Osteocyte (in vitro differentiated cells): ENCODE data around the gene BNIP5. TPM values are rescaled to one million over a fixed set of nuclear protein-coding genes. Genes with fewer than 3 reads are reported as not detected.

Experiments
- DNase-seq: peaks from one replicate; pipeline ENCODE4 v3.0.0; 2021; ENCODE audit warnings: mixed read lengths; ENCODE audit not compliant: unreplicated experiment; ENCODE audit errors: extremely low spot score
- H3K27ac Mint-ChIP-seq: one replicate; pipeline ENCODE4 v1.8.0; 2021; ENCODE audit warnings: mild to moderate bottlenecking, mixed read lengths; ENCODE audit not compliant: unreplicated experiment
- H3K27me3 Mint-ChIP-seq: one replicate; pipeline ENCODE4 v1.8.0; 2021; ENCODE audit warnings: mixed read lengths; ENCODE audit not compliant: unreplicated experiment
- H3K36me3 Mint-ChIP-seq: one replicate; pipeline ENCODE4 v1.8.0; 2021; ENCODE audit warnings: mixed read lengths; ENCODE audit not compliant: unreplicated experiment
- H3K4me1 Mint-ChIP-seq: one replicate; pipeline ENCODE4 v1.8.0; 2021; ENCODE audit warnings: mixed read lengths; ENCODE audit not compliant: unreplicated experiment
- H3K4me3 Mint-ChIP-seq: one replicate; pipeline ENCODE4 v1.8.0; 2021; ENCODE audit warnings: mild to moderate bottlenecking, moderate library complexity, mixed read lengths; ENCODE audit not compliant: unreplicated experiment
- H3K9me3 Mint-ChIP-seq: one replicate; pipeline ENCODE4 v1.8.0; 2021; ENCODE audit warnings: mixed read lengths; ENCODE audit not compliant: unreplicated experiment
- CTCF ChIP-seq: fragments of 200-600 bp; sonication (generic); IDR thresholded peaks from 2 replicates; pipeline ENCODE4 v1.5.0; 2021; ENCODE audit warnings: antibody characterized with exemption, mild to moderate bottlenecking, moderate library complexity
- total RNA-seq: library from RNA; stranded (reverse); gene quantifications from 2 replicates; pipeline ENCODE4 v1.2.1, GENCODE V29; 2021

Gene BNIP5
- total RNA-seq, 1 donor from 2014 or later: not detected

DNA sequence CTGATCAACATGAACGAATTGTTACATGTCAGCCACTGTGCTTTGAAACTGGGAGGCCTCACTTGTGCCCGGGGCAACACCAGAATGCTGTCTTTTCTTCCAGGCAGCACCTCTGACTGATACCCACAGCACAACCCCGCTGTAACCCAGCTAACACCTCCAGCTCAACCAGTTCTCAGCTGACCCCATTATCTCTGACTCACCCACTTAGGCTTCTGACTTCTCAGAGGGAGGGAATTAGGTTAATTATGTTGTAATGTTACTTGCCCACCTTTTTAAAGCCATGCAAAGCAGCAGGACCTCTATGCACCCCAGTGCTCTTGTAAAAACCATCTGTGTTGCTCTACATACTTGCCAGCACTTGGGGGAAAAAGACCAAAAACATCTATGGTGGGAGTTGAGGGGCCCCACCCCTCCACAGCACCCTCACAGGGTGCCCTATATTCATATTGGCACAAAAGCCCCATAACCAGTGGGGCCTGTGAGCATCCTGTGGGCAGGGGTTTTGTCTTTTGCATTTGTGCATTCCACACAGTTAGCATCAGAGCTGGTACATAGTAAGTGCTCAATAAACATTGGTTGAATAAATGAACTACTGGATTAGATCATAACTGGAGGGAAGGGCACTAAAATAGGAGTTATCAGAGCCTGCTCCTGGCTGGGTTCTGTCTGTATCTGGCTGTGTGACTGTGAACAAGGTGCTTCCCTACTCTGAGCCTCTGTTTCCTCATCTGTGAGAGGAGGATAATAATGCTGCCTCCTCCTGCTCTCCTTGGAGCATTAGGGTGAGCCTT, 22.3 kb downstream of the BNIP5 start:
- Mint-ChIP-seq H3K36me3 (no peaks in the 10 kb centered on the region), H3K9me3 (no peaks in the 10 kb centered on the region), H3K4me3 (no peak overlapping the region), H3K27me3 (peaks cover 57% of the 10 kb centered on the region), H3K27ac (no peak overlapping the region), H3K4me1 (no peaks in the 10 kb centered on the region)
- DNase-seq: no peak
- no peak for TF ChIP-seq CTCF

DNA sequence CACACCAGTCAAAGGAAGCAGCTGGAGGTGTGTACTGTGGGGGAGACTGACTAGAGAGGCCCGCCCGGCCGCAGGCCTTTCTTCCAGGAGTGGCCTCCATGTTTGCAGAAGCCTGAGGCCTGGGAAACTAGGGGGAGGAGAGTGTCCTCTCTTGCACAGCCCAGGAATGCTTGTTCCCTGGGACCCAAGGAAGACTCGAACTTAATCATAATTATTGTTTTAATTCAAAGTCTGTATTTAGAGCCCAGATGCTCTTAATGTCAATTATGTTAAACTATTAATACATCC, 23.1 kb downstream of the BNIP5 start:
- Mint-ChIP-seq H3K4me1 (no peaks in the 10 kb centered on the region), H3K27me3 (peaks cover 55% of the 10 kb centered on the region), H3K4me3 (no peak overlapping the region), H3K27ac (no peak overlapping the region), H3K36me3 (no peaks in the 10 kb centered on the region), H3K9me3 (no peaks in the 10 kb centered on the region)
- no peak for TF ChIP-seq CTCF
- no peak for DNase-seq

DNA sequence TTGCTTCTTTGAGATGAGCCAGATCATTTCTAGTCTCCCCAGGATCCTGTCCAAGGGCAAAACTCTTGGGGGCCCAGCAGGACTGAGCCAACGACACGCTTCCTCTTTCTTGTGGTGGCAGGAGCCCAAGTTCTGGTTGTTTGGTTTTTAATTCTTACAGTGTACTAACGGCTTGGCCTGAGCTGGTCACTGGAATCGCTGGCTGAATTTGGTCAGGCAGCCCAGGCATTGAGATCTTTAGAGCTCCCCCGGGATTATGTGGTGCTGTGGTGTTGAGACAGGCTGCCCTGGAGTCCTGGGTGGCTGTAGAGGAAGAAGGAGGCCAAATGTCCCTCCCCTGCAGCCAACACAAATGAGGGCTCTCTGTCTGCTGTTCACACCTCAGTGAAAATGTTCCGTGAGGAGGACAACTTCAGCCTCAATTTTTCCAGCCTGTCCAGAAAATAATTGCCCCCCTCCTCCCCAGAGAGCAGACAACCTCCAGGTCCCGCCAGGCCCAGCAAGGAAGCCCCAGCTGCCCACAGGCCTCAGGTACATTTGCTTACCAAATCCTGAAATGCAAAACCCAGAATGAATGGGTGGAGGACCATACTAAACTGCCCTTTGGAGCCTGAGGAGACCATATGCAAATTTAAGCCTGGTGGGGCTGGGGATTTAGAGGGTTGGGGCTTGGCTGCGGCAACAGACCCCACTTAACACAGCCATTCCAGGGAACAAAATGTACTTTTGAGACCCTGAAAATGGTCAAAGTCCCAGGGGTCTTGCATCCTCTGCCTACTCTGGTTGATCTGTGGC, 23.6 kb downstream of the BNIP5 start:
- Mint-ChIP-seq H3K4me3 (no peak overlapping the region), H3K4me1 (no peaks in the 10 kb centered on the region), H3K27ac (no peak overlapping the region), H3K27me3 (peaks cover 51% of the 10 kb centered on the region), H3K36me3 (no peaks in the 10 kb centered on the region), H3K9me3 (no peaks in the 10 kb centered on the region)
- DNase-seq: no peak
- no peak for TF ChIP-seq CTCF

GRCh38 chr6:36309900-36310299, 26.8 kb downstream of the BNIP5 start:
- no peak overlapping the region for H3K4me3 Mint-ChIP-seq
- H3K36me3 Mint-ChIP-seq: no peaks in the 10 kb centered on the region
- H3K27ac Mint-ChIP-seq: no peak overlapping the region
- no peak for DNase-seq
- TF ChIP-seq CTCF: no peak
- H3K27me3 Mint-ChIP-seq: peaks cover 31% of the 10 kb centered on the region
- H3K4me1 Mint-ChIP-seq: no peaks in the 10 kb centered on the region
- H3K9me3 Mint-ChIP-seq: no peaks in the 10 kb centered on the region

DNA sequence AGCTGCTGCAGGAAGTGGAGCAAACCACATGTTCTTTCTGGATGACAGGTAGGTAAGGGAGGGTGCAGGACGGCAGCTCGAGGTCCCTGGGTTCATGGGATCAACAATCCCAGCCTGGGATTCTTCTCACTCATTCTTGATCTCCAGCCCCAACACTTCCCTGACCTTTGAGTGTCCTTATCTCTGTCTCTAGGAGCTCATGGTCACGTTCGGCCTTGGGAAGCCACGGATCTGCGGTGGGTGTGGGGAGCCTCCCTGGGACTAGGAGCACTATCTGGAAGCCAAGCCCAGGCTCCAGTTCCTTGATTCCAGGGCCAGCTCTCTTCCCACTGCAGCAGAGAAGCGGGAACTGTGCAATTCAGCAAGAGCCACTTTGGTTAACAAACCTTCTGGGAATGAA, 27.5 kb downstream of the BNIP5 start:
- H3K4me3 Mint-ChIP-seq: no peak overlapping the region
- H3K36me3 Mint-ChIP-seq: no peaks in the 10 kb centered on the region
- H3K27me3 Mint-ChIP-seq: peaks cover 31% of the 10 kb centered on the region
- H3K27ac Mint-ChIP-seq: no peak overlapping the region
- DNase-seq: no peak
- H3K4me1 Mint-ChIP-seq: no peaks in the 10 kb centered on the region
- H3K9me3 Mint-ChIP-seq: no peaks in the 10 kb centered on the region
- TF ChIP-seq CTCF: no peak
